Measurements from ENCODE around the gene NID1.

DNA sequence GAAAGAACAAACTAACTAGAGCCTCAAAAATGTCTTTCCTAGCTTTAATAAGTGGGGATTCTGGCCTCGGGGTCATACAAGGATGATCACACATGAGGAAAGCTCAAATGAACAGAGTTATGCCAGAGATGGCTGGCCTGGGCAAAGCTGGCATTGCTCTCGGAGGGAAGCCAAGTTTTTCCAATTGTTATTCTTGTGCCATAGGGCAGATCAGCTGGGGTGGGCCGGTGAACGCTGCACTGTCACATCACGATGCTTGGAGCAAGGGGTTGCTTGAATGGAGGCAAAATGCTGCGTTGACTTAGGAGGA lies 122.3 kb downstream of the NID1 start:
- TF ChIP-seq, protein P1, sequence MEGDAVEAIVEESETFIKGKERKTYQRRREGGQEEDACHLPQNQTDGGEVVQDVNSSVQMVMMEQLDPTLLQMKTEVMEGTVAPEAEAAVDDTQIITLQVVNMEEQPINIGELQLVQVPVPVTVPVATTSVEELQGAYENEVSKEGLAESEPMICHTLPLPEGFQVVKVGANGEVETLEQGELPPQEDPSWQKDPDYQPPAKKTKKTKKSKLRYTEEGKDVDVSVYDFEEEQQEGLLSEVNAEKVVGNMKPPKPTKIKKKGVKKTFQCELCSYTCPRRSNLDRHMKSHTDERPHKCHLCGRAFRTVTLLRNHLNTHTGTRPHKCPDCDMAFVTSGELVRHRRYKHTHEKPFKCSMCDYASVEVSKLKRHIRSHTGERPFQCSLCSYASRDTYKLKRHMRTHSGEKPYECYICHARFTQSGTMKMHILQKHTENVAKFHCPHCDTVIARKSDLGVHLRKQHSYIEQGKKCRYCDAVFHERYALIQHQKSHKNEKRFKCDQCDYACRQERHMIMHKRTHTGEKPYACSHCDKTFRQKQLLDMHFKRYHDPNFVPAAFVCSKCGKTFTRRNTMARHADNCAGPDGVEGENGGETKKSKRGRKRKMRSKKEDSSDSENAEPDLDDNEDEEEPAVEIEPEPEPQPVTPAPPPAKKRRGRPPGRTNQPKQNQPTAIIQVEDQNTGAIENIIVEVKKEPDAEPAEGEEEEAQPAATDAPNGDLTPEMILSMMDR (optimal IDR thresholded peaks at IDR 0.05 in 1 of 3, IDR thresholded peaks at IDR 0.05 in 1 of 3, conservative IDR thresholded peaks at IDR 0.05 in 1 of 3; ENCODE audit: extremely low read depth in 1 of 3, insufficient read depth in 2 of 3, low read length in 3 of 3), result no peak
- TF ChIP-seq EZH2 (IDR thresholded peaks at IDR 0.05; ENCODE audit: low read length), result no peak

Data from keratinocyte (primary cell).